Left lung (tissue), 10 donors: Measurements from ENCODE around the gene BTRC. TPM values are rescaled to one million over a fixed set of nuclear protein-coding genes. Genes with fewer than 3 reads are reported as not detected.

Experiments
- ATAC-seq: fragments of 200-7000 bp; cut with Tn5 transposase; one replicate; pipeline ENCODE4 v1.9.1; 2020; ENCODE audit warnings: moderate library complexity
- DNase-seq, 4 donors: peaks; one replicate each; pipeline ENCODE4 v3.0.0-alpha.2; 2013 to 2020
- H3K27ac ChIP-seq, 2 donors: fragments of 200-600 bp; sonication (generic) in 1 of 2; one replicate each; pipeline versions ENCODE4 v1.5.0 to v1.8.0; 2020 to 2021
- H3K27me3 ChIP-seq, 2 donors: fragments of 200-600 bp; sonication (generic) in 1 of 2; one replicate each; pipeline versions ENCODE4 v1.5.0 to v1.8.0; 2020 to 2021
- H3K36me3 ChIP-seq, 2 donors: fragments of 200-600 bp; sonication (generic) in 1 of 2; one replicate each; pipeline versions ENCODE4 v1.5.0 to v1.8.0; 2020 to 2021
- H3K4me1 ChIP-seq, 2 donors: fragments of 200-600 bp; one replicate each; pipeline ENCODE4 v1.8.0; 2021
- H3K4me3 ChIP-seq, 2 donors: fragments of 200-600 bp; sonication (generic) in 1 of 2; one replicate each; pipeline versions ENCODE4 v1.5.0 to v1.8.0; 2020 to 2021; ENCODE audit warnings: mild to moderate bottlenecking in 1 of 2
- H3K9me3 ChIP-seq, 2 donors: fragments of 200-600 bp; sonication (generic) in 1 of 2; one replicate each; pipeline versions ENCODE4 v1.5.0 to v1.8.0; 2020 to 2021
- CTCF ChIP-seq, 2 donors: fragments of 200-600 bp; sonication (generic) in 1 of 2; IDR thresholded peaks; one replicate each; pipeline versions ENCODE4 v1.5.0 to v1.8.0; 2021; ENCODE audit warnings: antibody characterized with exemption in 2 of 2
- intact Hi-C, 2 donors: fragments of 100-400 bp; cut with DNase I; formaldehyde crosslinking; loops; one replicate each; pipeline versions ENCODE4 v1.11.2 to v1.14.2; 2022
- polyA plus RNA-seq, 6 donors: library from polyadenylated mRNA; unstranded; fragments of 120-200 nt; gene quantifications; one replicate each; pipeline ENCODE4 v1.2.1, GENCODE V29; 2013; ENCODE audit not compliant: insufficient read length in 6 of 6
- total RNA-seq, 2 donors: library from RNA; stranded (reverse); fragmentation: NEBNext Ultra II Directional; extraction: Animal tissue kit (Norgen Biotek cat#: 25700); gene quantifications; one replicate each; pipeline ENCODE4 v1.2.1, GENCODE V29; 2021
- donor health status: DM: no; HTN: yes; CAD: no.
- donor health status: DM: no; HTN: no; CAD: no.

BTRC gene
- total and polyA plus RNA-seq, 8 donors = 16.8 to 28.7 (median 25.1) TPM

- Histone ChIP-seq H3K27me3 (peaks cover 0 to 36% of the 10 kb centered on the region in 2 donors), H3K9me3 (no peaks in the 10 kb centered on the region), H3K27ac (no peak overlapping the region), H3K4me3 (no peak overlapping the region), H3K4me1 (no peaks in the 10 kb centered on the region), H3K36me3 (peaks cover 0 to 10% of the 10 kb centered on the region in 2 donors)
- TF ChIP-seq CTCF (IDR thresholded peaks at IDR 0.05) = no peak
- DNase-seq = no peak
- intact Hi-C loops = no loop called here
- no peak for ATAC-seq
These were observed 204.2 kb downstream of the BTRC start for GRCh38 chr10:101558204-101558603.

GRCh38 chr10:101558671-101559595 is 205.0 kb downstream of the BTRC start:
- no peak for TF ChIP-seq CTCF (IDR thresholded peaks at IDR 0.05)
- Histone ChIP-seq H3K27me3 (peaks cover 0 to 43% of the 10 kb centered on the region in 2 donors), H3K4me1 (no peaks in the 10 kb centered on the region), H3K4me3 (no peak overlapping the region), H3K36me3 (peaks cover 0 to 3% of the 10 kb centered on the region in 2 donors), H3K27ac (no peak overlapping the region), H3K9me3 (no peaks in the 10 kb centered on the region)
- ATAC-seq = no peak
- intact Hi-C loops = no loop called here
- no peak for DNase-seq

- no peak overlapping the region for H3K4me3 ChIP-seq
- TF ChIP-seq CTCF (IDR thresholded peaks at IDR 0.05) = no peak
- peaks cover 0 to 51% of the 10 kb centered on the region in 2 donors for H3K27me3 ChIP-seq
- ATAC-seq (no peak), DNase-seq (no peak)
- H3K4me1 ChIP-seq = no peaks in the 10 kb centered on the region
- intact Hi-C loops = no loop called here
- H3K9me3 ChIP-seq = no peaks in the 10 kb centered on the region
- H3K27ac ChIP-seq = no peak overlapping the region
- H3K36me3 ChIP-seq = no peaks in the 10 kb centered on the region
These were observed 205.8 kb downstream of the BTRC start for GRCh38 chr10:101559596-101560297.

- Histone ChIP-seq H3K27me3 (peaks cover 0 to 59% of the 10 kb centered on the region in 2 donors), H3K9me3 (no peaks in the 10 kb centered on the region), H3K27ac (no peak overlapping the region), H3K4me3 (no peak overlapping the region), H3K4me1 (no peaks in the 10 kb centered on the region), H3K36me3 (no peaks in the 10 kb centered on the region)
- DNase-seq (no peak), ATAC-seq (no peak)
- TF ChIP-seq CTCF (IDR thresholded peaks at IDR 0.05) = no peak
- intact Hi-C loops = no loop called here
These were observed 206.5 kb downstream of the BTRC start for GRCh38 chr10:101560298-101561067.
